ENCODE results near the gene CCDC18. TPM values are rescaled to one million over a fixed set of nuclear protein-coding genes. Genes with fewer than 3 reads are reported as not detected.

Gene CCDC18
- total and polyA plus RNA-seq, 2 experiments from 2014 or later: 16.3 to 47.9 TPM

- TF ChIP-seq CREB1 (CRISPR knock-in tag; IDR thresholded peaks at IDR 0.05; ENCODE audit: low read depth) (no peak), JUNB (IDR thresholded peaks at IDR 0.05; ENCODE audit: unreplicated experiment) (no peak), EZH2phosphoT487 (IDR thresholded peaks at IDR 0.05; ENCODE audit: unreplicated experiment) (no peak), NANOG (IDR thresholded peaks at IDR 0.05; ENCODE audit: borderline replicate concordance) (no peak), ZNF331 (CRISPR knock-in tag; IDR thresholded peaks at IDR 0.05; ENCODE audit: low read depth) (no peak), POLR2AphosphoS5 (IDR thresholded peaks at IDR 0.05; ENCODE audit: low read depth) (no peak), ZNF114 (CRISPR knock-in tag; IDR thresholded peaks at IDR 0.05) (no peak), STAT1 (IDR thresholded peaks at IDR 0.05; ENCODE audit: unreplicated experiment) (no peak), EZH2 (IDR thresholded peaks at IDR 0.05; ENCODE audit: low read depth, unreplicated experiment) (no peak)
- TF ChIP-seq, protein P1, sequence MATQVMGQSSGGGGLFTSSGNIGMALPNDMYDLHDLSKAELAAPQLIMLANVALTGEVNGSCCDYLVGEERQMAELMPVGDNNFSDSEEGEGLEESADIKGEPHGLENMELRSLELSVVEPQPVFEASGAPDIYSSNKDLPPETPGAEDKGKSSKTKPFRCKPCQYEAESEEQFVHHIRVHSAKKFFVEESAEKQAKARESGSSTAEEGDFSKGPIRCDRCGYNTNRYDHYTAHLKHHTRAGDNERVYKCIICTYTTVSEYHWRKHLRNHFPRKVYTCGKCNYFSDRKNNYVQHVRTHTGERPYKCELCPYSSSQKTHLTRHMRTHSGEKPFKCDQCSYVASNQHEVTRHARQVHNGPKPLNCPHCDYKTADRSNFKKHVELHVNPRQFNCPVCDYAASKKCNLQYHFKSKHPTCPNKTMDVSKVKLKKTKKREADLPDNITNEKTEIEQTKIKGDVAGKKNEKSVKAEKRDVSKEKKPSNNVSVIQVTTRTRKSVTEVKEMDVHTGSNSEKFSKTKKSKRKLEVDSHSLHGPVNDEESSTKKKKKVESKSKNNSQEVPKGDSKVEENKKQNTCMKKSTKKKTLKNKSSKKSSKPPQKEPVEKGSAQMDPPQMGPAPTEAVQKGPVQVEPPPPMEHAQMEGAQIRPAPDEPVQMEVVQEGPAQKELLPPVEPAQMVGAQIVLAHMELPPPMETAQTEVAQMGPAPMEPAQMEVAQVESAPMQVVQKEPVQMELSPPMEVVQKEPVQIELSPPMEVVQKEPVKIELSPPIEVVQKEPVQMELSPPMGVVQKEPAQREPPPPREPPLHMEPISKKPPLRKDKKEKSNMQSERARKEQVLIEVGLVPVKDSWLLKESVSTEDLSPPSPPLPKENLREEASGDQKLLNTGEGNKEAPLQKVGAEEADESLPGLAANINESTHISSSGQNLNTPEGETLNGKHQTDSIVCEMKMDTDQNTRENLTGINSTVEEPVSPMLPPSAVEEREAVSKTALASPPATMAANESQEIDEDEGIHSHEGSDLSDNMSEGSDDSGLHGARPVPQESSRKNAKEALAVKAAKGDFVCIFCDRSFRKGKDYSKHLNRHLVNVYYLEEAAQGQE (IDR thresholded peaks at IDR 0.05; ENCODE audit: unreplicated experiment): no peak
- TF ChIP-seq, protein P2, sequence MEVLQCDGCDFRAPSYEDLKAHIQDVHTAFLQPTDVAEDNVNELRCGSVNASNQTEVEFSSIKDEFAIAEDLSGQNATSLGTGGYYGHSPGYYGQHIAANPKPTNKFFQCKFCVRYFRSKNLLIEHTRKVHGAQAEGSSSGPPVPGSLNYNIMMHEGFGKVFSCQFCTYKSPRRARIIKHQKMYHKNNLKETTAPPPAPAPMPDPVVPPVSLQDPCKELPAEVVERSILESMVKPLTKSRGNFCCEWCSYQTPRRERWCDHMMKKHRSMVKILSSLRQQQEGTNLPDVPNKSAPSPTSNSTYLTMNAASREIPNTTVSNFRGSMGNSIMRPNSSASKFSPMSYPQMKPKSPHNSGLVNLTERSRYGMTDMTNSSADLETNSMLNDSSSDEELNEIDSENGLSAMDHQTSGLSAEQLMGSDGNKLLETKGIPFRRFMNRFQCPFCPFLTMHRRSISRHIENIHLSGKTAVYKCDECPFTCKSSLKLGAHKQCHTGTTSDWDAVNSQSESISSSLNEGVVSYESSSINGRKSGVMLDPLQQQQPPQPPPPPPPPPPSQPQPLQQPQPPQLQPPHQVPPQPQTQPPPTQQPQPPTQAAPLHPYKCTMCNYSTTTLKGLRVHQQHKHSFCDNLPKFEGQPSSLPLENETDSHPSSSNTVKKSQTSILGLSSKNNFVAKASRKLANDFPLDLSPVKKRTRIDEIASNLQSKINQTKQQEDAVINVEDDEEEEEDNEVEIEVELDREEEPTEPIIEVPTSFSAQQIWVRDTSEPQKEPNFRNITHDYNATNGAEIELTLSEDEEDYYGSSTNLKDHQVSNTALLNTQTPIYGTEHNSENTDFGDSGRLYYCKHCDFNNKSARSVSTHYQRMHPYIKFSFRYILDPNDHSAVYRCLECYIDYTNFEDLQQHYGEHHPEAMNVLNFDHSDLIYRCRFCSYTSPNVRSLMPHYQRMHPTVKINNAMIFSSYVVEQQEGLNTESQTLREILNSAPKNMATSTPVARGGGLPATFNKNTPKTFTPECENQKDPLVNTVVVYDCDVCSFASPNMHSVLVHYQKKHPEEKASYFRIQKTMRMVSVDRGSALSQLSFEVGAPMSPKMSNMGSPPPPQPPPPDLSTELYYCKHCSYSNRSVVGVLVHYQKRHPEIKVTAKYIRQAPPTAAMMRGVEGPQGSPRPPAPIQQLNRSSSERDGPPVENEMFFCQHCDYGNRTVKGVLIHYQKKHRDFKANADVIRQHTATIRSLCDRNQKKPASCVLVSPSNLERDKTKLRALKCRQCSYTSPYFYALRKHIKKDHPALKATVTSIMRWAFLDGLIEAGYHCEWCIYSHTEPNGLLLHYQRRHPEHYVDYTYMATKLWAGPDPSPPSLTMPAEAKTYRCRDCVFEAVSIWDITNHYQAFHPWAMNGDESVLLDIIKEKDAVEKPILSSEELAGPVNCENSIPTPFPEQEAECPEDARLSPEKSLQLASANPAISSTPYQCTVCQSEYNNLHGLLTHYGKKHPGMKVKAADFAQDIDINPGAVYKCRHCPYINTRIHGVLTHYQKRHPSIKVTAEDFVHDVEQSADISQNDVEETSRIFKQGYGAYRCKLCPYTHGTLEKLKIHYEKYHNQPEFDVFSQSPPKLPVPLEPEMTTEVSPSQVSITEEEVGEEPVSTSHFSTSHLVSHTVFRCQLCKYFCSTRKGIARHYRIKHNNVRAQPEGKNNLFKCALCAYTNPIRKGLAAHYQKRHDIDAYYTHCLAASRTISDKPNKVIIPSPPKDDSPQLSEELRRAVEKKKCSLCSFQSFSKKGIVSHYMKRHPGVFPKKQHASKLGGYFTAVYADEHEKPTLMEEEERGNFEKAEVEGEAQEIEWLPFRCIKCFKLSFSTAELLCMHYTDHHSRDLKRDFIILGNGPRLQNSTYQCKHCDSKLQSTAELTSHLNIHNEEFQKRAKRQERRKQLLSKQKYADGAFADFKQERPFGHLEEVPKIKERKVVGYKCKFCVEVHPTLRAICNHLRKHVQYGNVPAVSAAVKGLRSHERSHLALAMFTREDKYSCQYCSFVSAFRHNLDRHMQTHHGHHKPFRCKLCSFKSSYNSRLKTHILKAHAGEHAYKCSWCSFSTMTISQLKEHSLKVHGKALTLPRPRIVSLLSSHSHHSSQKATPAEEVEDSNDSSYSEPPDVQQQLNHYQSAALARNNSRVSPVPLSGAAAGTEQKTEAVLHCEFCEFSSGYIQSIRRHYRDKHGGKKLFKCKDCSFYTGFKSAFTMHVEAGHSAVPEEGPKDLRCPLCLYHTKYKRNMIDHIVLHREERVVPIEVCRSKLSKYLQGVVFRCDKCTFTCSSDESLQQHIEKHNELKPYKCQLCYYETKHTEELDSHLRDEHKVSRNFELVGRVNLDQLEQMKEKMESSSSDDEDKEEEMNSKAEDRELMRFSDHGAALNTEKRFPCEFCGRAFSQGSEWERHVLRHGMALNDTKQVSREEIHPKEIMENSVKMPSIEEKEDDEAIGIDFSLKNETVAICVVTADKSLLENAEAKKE (CRISPR knock-in tag; IDR thresholded peaks at IDR 0.05): no peak
- TF ChIP-seq, protein P3, sequence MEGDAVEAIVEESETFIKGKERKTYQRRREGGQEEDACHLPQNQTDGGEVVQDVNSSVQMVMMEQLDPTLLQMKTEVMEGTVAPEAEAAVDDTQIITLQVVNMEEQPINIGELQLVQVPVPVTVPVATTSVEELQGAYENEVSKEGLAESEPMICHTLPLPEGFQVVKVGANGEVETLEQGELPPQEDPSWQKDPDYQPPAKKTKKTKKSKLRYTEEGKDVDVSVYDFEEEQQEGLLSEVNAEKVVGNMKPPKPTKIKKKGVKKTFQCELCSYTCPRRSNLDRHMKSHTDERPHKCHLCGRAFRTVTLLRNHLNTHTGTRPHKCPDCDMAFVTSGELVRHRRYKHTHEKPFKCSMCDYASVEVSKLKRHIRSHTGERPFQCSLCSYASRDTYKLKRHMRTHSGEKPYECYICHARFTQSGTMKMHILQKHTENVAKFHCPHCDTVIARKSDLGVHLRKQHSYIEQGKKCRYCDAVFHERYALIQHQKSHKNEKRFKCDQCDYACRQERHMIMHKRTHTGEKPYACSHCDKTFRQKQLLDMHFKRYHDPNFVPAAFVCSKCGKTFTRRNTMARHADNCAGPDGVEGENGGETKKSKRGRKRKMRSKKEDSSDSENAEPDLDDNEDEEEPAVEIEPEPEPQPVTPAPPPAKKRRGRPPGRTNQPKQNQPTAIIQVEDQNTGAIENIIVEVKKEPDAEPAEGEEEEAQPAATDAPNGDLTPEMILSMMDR (conservative IDR thresholded peaks at IDR 0.05; ENCODE audit: low read depth in 2 of 2): no peak
- TF ChIP-seq, protein P4, sequence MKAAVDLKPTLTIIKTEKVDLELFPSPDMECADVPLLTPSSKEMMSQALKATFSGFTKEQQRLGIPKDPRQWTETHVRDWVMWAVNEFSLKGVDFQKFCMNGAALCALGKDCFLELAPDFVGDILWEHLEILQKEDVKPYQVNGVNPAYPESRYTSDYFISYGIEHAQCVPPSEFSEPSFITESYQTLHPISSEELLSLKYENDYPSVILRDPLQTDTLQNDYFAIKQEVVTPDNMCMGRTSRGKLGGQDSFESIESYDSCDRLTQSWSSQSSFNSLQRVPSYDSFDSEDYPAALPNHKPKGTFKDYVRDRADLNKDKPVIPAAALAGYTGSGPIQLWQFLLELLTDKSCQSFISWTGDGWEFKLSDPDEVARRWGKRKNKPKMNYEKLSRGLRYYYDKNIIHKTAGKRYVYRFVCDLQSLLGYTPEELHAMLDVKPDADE (IDR thresholded peaks at IDR 0.05): no peak
- Histone ChIP-seq H3K4me3 (no peak overlapping the region), H2AFZ (no peak overlapping the region), H3K4me2 (no peak overlapping the region), H3K27me3 (ENCODE audit: insufficient read depth) (no peaks in the 10 kb centered on the region), H3K36me3 (ENCODE audit: insufficient read depth) (no peaks in the 10 kb centered on the region; the same call in 1 of the 2 replicates), H3K27ac (ENCODE audit: low read depth) (0 out of 2 replicates have a peak overlapping the region, but pooled peaks have one; percentile 13), H4K20me1 (replicated peaks; ENCODE audit: insufficient read depth) (0 out of 2 replicates have a peak, but pooled peaks cover 7% of the 10 kb centered on the region), H3F3A (replicated peaks; ENCODE audit: low read depth) (no peaks in the 10 kb centered on the region), H3K79me2 (replicated peaks; ENCODE audit: insufficient read depth) (no peaks in the 10 kb centered on the region; the same call in 1 of the 2 replicates), H3K4me1 (ENCODE audit: insufficient read depth) (no peaks in the 10 kb centered on the region; the same call in 1 of the 2 replicates), H3K9me2 (ENCODE audit: insufficient read depth) (no peaks in the 10 kb centered on the region)
- ATAC-seq (no peak), DNase-seq (ENCODE audit: low spot score) (no peak)
- H3K4me1 Mint-ChIP-seq: peaks cover 8% of the 10 kb centered on the region
- no peaks in the 10 kb centered on the region; the same call in 2 of the 3 replicates for H3K36me3 Mint-ChIP-seq (ENCODE audit: low read depth)
- peaks cover 2% of the 10 kb centered on the region for H3K27me3 Mint-ChIP-seq (ENCODE audit: insufficient read depth, low read depth, poor library complexity)
- no peak overlapping the region for H3K4me3 Mint-ChIP-seq
- H3K9me3 Mint-ChIP-seq: no peaks in the 10 kb centered on the region; the same call in 2 of the 3 replicates
- no peak overlapping the region for H3K27ac Mint-ChIP-seq
Measured at GRCh38 chr1:93150729-93151128, 29.8 kb upstream of the CCDC18 start.
